GM21723 (cell line): ENCODE measurements around the gene TXLNA.

Experiments
- ATAC-seq: cut with Tn5 transposase; IDR thresholded peaks from one replicate; pipeline ENCODE4 v1.9.1; 2021; ENCODE audit warnings: mild to moderate bottlenecking, moderate library complexity; ENCODE audit not compliant: unreplicated experiment

The TXLNA gene

DNA sequence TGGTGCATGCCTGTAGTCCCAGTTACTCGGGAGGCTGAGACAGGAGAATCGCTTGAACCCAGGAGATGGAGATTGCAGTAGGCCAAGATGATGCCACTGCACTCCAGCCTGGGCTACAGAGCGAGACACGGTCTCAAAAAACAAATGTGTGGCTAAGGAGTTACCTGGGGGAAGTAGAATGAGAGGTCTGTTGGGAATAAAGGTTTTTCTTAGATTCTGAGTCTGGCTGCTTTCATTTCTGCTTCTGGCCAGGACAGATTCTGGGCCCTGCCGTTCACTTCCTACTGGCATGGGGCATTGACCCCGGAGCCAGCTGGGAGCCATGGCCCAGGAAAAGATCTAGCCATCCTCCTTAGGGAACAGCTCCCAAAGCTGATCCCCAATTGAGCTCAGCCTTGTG lies 29.0 kb downstream of the TXLNA start:
- no peak for ATAC-seq

- no peak for ATAC-seq
Observed at GRCh38 chr1:32208891-32209328, 29.4 kb downstream of the TXLNA start, which contains the start of gene DCDC2B. TSS of gene DCDC2B (plus strand) at chr1:32209089. CDS start at chr1:32209094, 5 bp downstream.

DNA sequence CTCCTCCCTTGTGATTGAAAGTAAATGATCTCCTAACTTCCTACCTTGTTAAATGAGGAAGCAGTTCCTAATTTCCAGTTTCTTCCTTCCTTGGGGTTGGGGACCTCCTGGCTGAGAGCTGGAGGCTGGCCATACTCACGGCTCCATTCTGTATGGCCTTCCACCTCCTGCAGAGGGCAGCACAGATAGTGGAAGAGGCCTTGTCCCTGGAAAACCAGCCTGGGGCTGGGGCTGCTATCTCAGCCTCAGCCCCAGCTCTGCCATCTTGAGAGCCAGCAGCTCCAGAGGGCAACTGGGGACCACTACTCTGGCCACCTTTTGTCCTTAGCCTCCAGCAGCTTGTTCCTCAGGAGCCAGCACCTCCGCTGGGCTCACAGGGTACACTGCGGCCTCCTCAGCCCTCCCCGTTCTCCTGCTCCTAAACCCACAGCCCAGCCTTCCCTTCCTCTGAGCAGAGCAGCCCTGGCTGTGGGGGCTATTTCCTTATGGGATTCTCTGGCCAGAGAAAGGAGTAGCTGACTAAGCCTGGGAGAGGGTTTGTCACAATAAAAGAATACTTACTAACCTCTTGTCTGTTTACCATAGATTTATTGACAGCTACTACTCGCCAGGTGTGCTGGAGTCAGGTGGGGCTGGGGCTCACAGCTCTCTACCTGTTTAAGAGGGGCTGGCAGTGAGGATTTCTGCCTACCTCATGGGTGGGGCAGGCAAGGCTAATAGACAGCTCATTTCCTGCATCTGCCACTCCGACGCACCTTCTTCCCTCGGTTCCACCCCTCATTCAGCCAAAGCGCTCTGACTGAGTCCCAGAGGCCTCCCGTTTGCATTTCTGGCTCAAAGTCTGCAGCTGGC lies 36.4 kb downstream of the TXLNA start:
- ATAC-seq, result peak; percentile 51

- ATAC-seq, result no peak
Observed at GRCh38 chr1:32216566-32216965, 37.1 kb downstream of the TXLNA start.

DNA sequence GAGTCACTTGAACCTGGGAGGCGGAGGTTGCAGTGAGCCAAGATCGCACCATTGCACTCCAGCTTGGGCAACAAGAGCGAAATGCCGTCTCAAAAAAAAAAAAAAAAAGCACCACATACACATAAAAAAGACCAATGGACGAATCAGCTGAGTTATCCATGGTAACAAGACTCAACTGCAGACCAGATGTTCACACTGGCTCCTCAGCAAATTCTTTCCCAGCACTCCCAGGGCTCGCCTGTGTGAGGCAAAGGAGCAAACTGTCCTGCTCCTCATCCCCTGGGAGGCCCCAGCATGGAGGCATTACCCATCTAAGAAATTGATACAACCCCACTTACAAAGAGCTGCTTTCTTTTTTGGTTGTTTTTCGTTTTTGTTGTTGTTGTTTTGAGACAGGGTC lies 39.5 kb downstream of the TXLNA start:
- no peak for ATAC-seq

DNA sequence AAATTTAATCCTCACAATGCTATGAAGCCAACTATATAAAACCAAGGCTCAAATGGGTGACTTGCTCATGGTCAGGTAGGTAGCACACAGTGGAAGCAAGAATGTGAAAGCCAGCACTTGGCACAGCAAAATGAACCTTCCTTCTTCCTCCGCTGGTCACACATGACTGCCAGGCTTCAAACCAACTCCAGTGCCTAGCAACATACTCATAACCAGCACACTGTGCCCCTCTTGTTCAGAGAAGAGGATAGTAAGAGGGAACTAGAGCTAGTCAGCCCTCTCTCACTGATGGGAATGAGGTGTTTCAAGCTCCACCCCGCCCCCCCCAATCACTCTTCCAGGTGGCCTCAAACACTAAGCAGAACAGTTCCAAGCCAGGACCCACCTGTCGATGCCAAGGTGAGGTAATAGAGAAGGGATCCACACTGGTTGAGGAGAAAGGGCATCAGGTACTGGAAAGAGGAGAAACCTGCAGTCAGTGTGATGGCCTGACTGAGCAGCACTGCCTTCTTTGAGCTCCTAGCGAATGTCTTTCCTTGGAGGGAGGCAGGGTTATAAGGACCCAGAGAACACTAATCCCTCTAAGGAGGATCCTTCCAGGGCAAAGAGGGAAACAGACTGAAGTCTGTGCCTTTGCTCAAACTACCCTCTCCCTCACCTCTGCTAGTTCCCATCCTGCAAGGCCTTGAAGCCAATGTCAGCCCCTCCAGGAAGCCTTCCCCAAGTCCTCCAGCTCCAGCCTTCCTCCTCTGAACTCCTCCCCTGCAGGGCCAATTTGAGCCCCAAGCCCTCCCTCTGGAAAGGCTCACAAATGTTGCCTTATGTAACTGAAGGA lies 41.5 kb downstream of the TXLNA start:
- ATAC-seq, result no peak

DNA sequence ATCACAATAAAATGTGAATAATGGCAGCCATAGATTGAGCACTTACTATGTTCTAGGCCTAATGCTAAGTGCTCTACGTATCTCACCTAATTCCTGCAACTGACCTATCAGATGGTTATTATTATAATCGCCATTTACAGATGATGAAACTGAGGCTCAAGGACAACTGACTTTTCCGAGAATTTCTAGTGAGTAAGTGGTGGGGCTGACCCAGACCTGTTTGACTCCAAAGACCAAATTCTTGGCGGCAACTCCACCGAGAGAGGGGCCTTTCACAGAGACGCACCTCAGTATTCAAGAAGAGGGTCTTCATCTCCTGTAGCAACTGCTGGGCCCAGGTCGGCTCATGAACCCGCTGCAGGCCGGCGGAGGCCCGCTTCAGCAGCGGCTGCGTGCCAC lies 42.1 kb downstream of the TXLNA start:
- no peak for ATAC-seq

DNA sequence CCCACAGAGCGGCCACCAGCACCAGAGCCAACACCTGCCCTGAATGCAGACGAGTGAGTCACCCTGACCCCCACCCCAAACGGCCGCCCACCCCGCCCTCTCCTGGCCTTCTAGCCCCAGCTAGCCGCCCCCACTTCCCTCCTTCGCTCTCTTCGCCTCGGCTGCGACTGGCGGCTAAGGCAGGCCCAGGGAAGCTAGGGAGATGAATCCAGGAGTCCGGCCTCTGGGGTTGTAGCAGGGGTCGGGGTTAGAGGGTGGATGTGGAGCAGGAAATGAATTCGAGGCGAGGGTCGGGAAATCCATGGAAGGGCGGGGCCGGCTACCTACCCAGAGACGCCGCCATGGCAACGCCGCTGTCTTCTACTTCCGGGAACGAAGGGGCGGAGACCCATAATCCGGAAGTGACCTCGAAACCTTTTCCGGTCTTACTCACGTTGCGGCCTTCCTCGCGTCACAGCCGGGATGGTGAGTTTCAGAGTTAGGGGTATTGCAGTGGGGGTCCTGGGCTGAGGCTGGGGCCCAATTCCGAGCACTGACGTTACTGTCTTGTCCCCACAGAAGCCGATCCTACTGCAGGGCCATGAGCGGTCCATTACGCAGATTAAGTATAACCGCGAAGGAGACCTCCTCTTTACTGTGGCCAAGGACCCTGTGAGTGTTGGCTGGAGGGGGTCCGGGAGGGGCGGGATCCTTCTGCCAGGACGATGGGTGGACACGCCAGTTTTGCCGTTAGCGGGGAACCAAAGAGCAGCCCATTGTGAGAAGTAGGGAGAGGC lies 42.7 kb downstream of the TXLNA start, which contains the start of the genes EIF3I and TMEM234:
EIF3I (plus strand) TSS at position 428 of the 776 bp plus-strand sequence; CDS start at position 463, 35 bp downstream.
TMEM234 (minus strand) TSS at position 374 of the 776 bp plus-strand sequence; CDS start at position 343, 31 bp downstream.
- peak; percentile 90 for ATAC-seq

- no peak for ATAC-seq
Observed at GRCh38 chr1:32223683-32224082, 44.2 kb downstream of the TXLNA start.

DNA sequence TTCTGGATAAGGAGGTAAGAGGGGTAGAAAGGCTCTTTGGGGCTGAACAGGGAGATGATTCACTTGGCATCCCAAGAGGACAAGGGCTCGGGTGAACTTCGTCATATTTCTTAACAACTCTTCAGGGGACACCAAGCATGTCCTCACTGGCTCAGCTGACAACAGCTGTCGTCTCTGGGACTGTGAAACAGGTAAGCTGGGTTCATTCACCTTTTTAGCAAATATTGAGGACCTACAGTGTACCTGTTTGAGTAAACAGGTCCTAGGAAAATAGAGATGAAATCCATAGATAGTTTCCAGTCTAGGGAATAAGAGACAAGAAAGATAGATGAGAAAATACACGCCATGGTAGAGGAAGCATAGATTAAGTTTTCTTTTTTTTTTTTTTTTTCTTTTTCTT lies 44.8 kb downstream of the TXLNA start:
- no peak for ATAC-seq

DNA sequence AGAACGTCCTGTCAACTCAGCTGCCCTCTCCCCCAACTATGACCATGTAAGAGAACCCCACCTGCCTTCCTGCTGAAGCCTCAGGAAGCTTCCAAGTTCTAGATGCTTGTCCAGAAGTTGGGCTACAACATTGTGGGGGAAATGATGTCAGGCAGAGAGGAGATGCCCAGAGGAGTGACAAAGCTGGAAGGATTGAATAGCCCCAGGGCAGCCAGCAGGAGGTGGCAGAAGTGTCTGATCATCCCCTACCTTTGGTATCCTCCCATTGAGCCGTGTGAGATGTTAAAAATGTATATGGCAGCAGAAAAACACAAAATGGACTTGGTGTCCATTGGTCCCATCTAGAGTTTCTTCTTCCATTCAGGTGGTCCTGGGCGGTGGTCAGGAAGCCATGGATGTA lies 49.3 kb downstream of the TXLNA start:
- no peak for ATAC-seq

- no peak for ATAC-seq
Observed at GRCh38 chr1:32231843-32232432, 52.5 kb downstream of the TXLNA start.

GRCh38 chr1:32232558-32233304 lies 53.3 kb downstream of the TXLNA start:
- no peak for ATAC-seq

- no peak for ATAC-seq
Observed at GRCh38 chr1:32234792-32235191, 55.3 kb downstream of the TXLNA start.

DNA sequence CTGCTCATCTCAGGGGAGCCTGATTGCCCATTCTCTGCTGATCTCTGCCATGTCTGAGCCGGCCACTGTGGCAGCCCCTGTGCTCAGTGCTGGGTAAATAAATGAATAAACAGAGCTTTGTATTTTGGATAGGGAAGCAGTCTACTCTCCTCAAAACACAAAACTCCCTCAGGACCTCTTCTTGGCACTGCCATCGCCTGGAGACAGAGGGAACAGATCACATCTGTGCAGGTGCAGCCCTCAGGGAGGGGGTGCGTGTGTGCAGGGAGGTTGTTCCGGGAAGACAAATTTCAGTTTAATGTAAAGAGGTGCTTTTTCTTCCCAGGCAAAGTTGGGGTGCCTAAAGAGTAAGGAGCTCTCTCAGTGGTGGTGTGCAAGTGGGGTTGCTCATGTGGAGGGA lies 59.9 kb downstream of the TXLNA start:
- ATAC-seq, result no peak

DNA sequence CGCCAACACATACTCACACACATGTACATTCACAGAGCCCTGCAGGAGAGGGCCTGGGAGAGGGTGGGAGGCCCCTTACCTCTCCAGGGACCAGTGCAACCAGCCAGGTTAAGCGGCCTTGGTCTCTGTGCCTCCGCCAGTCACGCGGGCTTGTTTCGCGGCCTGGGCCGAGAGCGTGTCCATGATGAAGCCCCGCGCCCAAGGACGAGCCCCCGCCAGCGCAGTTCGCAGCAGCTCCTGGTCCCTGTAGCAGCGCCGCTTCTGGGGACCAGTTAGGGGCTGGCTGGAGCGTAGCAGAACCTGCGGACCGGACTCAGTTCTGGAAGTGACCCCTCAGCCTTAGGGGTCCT lies 60.3 kb downstream of the TXLNA start:
- no peak for ATAC-seq

DNA sequence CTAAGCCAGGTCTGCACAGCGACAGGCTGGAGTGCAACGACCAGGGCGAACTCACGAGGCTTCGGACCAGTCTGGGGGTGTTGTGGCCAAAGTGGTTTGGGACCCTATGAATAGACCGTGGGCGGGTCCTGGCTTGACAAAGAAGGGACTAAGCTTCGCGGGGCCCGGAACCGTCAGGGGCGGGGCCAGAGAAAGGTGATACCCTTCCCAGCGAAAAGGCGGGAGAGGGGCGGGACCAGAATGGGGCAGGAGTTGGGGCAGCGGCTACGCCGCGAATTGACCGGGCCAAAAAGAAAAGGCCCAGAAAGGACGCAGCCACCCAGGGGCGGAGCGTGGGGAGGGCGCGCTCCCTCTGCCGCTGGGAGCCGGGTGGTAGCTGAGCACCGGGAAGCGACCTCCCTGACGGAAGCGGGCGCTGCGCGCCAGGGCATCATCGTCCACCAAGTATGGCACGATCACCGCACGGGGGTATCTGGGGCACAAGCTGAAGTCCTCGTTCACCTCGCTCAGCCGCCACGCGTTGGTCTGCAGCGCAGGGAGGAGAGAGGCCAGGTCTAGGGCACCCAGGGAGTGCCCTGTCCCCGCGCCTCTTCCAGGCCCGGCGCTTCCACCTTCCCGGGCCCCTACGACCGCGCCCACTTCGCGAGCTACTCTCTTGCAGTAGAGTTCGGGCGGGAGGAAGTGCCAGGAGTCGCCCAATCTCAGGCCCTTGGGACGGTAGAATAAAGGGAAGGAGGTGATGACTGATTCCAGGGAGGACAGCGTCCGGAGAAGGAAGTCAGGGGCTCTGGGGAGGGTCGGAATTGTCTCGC lies 60.9 kb downstream of the TXLNA start:
- ATAC-seq, result no peak

DNA sequence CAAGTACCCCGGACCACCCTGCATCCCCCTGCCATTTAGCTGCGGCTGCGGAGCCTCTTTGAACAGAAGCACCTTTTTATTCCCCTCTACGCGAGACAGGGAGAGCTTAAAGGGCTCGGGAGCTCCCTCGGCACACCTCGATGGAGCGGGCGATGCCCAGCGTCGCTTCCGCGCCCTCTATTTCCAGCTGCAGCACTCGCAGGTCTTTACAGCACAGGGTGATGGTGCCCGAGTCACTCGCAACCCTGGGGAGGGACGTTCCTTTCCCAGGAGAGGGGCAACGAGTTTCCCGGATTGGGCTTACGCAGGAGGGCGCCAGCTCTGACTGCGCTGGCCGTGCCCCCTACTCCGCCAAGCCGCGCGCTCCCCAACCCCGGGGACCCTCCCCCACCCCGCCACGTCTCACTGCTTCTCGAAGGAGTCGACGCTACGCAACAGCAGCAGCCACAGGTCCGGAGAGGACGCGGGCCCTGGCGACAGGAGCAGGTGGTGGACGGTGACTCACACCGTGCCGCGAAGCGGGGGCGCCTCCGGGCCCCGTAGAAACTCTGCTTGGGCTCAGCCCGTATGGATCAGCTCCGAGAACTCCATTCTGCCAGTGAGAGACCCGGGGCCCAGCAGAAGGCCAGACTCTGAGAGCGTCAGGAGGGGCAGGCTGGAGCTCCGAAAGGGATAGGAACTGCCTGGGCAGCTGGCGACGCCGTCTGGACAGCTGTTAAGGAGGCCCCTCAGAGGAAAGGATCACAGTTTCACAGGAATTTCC lies 61.7 kb downstream of the TXLNA start:
- no peak for ATAC-seq
